ENCODE measurements around the gene NEFH.

The NEFH gene

GRCh38 chr22:29481265-29482000 is 1.4 kb downstream of the NEFH start:
- DNase-seq (ENCODE audit: low read depth), result no peak
- no peak overlapping the region for H3K4me3 ChIP-seq (ENCODE audit: control insufficient read depth, low read depth, low read length)
- no peak for TF ChIP-seq CTCF (IDR thresholded peaks at IDR 0.05; ENCODE audit: control insufficient read depth, insufficient read depth, low read depth, low read length, missing control alignments)

GRCh38 chr22:29482253-29482652 is 2.2 kb downstream of the NEFH start:
- no peak for TF ChIP-seq CTCF (IDR thresholded peaks at IDR 0.05; ENCODE audit: control insufficient read depth, insufficient read depth, low read depth, low read length, missing control alignments)
- no peak for DNase-seq (ENCODE audit: low read depth)
- no peak overlapping the region for H3K4me3 ChIP-seq (ENCODE audit: control insufficient read depth, low read depth, low read length)

GRCh38 chr22:29482726-29483125 is 2.7 kb downstream of the NEFH start:
- no peak for TF ChIP-seq CTCF (IDR thresholded peaks at IDR 0.05; ENCODE audit: control insufficient read depth, insufficient read depth, low read depth, low read length, missing control alignments)
- no peak overlapping the region for H3K4me3 ChIP-seq (ENCODE audit: control insufficient read depth, low read depth, low read length)
- no peak for DNase-seq (ENCODE audit: low read depth)

- H3K4me3 ChIP-seq (ENCODE audit: control insufficient read depth, low read depth, low read length), result no peak overlapping the region
- DNase-seq (ENCODE audit: low read depth), result no peak
- TF ChIP-seq CTCF (IDR thresholded peaks at IDR 0.05; ENCODE audit: control insufficient read depth, insufficient read depth, low read depth, low read length, missing control alignments), result no peak
Measured at GRCh38 chr22:29483254-29483653, 3.2 kb downstream of the NEFH start.

GRCh38 chr22:29484642-29485041 is 4.6 kb downstream of the NEFH start:
- DNase-seq (ENCODE audit: low read depth), result no peak
- TF ChIP-seq CTCF (IDR thresholded peaks at IDR 0.05; ENCODE audit: control insufficient read depth, insufficient read depth, low read depth, low read length, missing control alignments), result no peak
- no peak overlapping the region for H3K4me3 ChIP-seq (ENCODE audit: control insufficient read depth, low read depth, low read length)

- TF ChIP-seq CTCF (IDR thresholded peaks at IDR 0.05; ENCODE audit: control insufficient read depth, insufficient read depth, low read depth, low read length, missing control alignments), result no peak
- no peak overlapping the region for H3K4me3 ChIP-seq (ENCODE audit: control insufficient read depth, low read depth, low read length)
- no peak for DNase-seq (ENCODE audit: low read depth)
Measured at GRCh38 chr22:29485448-29485847, 5.4 kb downstream of the NEFH start.

Data from AG09309 (cell line).